ENCODE measurements around the gene DOCK2.

Gene DOCK2

DNA sequence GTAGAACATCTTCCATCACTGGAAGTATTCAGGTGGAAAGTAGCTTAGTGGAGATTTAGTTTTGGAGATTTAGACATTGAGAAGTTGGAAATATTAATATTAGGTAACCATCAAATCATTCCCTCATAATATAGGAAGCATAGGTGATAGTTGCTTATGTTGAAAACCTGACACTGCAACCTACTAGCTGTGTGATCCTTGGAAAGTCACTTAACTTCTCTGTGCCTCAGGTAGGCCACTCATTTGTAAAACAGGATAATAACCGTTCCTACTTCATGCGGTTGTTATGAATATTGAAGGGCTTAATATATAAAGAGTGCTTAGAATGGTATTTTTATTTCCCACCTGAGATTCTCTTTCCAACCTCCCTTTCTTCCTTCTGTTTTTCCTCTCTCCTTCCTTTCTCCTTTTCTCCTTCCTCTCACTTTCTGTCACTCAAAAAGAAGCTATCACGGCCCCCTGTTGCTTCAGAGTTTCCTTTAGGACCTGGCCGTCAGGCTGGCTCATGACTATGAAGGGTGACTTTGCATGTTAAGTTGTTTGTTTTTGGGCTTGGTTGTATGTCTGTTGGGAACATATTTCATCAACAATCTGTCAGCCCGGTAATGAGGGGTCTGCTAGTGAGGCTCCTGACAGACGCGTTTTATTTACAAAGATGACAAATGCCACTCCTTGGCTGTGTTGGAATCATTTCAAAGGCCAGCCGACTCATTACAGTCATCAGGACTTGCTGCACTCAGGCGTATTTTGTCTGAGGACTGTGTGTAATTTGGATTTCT is 31.0 kb downstream of the DOCK2 start:
- H4K20me1 ChIP-seq (ENCODE audit: control insufficient read depth, insufficient read depth, low read depth, low read length), result peaks cover 21% of the 10 kb centered on the region
- H3F3A ChIP-seq (ENCODE audit: control insufficient read depth, insufficient read depth), result 0 out of 2 replicates have a peak, but pooled peaks cover 2% of the 10 kb centered on the region
- no peak overlapping the region for H3K27ac ChIP-seq (ENCODE audit: low read depth, low read length)
- H3K4me2 ChIP-seq (ENCODE audit: low read length), result no peak overlapping the region
- TF ChIP-seq CTCF (IDR thresholded peaks at IDR 0.05; ENCODE audit: low read depth, low read length, poor library complexity, severe bottlenecking) (no peak), EZH2phosphoT487 (IDR thresholded peaks at IDR 0.05; ENCODE audit: borderline replicate concordance, low read length) (no peak)
- H3K27me3 ChIP-seq (ENCODE audit: control insufficient read depth, low read length), result no peaks in the 10 kb centered on the region
- peaks cover 26% of the 10 kb centered on the region for H3K4me1 ChIP-seq (ENCODE audit: control insufficient read depth, low read length)
- H3K9me2 ChIP-seq (replicated peaks; ENCODE audit: control insufficient read depth, low read length), result no peaks in the 10 kb centered on the region
- H3K36me3 ChIP-seq (ENCODE audit: control insufficient read depth, low read length), result peaks cover 67% of the 10 kb centered on the region
- no peaks in the 10 kb centered on the region for H3K9me3 ChIP-seq (ENCODE audit: control insufficient read depth, insufficient read depth, low read length)
- H3K4me3 ChIP-seq (ENCODE audit: low read length), result no peak overlapping the region
- peaks cover 73% of the 10 kb centered on the region for H3K79me2 ChIP-seq (ENCODE audit: control insufficient read depth, low read length)

DNA sequence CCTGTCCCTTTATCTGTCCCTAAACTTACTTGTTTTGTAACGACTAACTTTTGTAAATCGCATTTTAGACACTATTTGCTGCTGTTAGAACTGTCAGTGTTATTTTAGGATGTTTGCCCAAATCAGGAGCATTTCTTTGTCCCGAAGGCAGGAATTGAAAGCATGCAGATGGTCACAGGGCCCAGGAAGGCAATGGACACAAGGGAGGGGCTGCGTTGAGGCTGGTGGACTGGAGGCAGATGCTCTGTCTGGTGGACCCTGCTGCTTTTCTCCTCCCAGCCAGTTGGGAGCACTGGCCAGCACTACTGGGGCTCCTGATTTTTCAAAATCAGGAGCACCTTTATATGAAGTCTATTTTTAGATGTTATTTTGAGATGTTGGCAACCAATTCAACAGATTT is 31.7 kb downstream of the DOCK2 start:
- Histone ChIP-seq H3K79me2 (ENCODE audit: control insufficient read depth, low read length) (peaks cover 67% of the 10 kb centered on the region), H3K27ac (ENCODE audit: low read depth, low read length) (no peak overlapping the region), H3K4me1 (ENCODE audit: control insufficient read depth, low read length) (peaks cover 26% of the 10 kb centered on the region), H4K20me1 (ENCODE audit: control insufficient read depth, insufficient read depth, low read depth, low read length) (peaks cover 21% of the 10 kb centered on the region), H3K9me3 (ENCODE audit: control insufficient read depth, insufficient read depth, low read length) (no peaks in the 10 kb centered on the region), H3K36me3 (ENCODE audit: control insufficient read depth, low read length) (peaks cover 65% of the 10 kb centered on the region), H3K4me3 (ENCODE audit: low read length) (no peak overlapping the region), H3K9me2 (replicated peaks; ENCODE audit: control insufficient read depth, low read length) (no peaks in the 10 kb centered on the region), H3K27me3 (ENCODE audit: control insufficient read depth, low read length) (no peaks in the 10 kb centered on the region), H3F3A (ENCODE audit: control insufficient read depth, insufficient read depth) (0 out of 2 replicates have a peak, but pooled peaks cover 2% of the 10 kb centered on the region), H3K4me2 (ENCODE audit: low read length) (no peak overlapping the region)
- no peak for TF ChIP-seq EZH2phosphoT487 (IDR thresholded peaks at IDR 0.05; ENCODE audit: borderline replicate concordance, low read length)
- no peak for TF ChIP-seq CTCF (IDR thresholded peaks at IDR 0.05; ENCODE audit: low read depth, low read length, poor library complexity, severe bottlenecking)

DNA sequence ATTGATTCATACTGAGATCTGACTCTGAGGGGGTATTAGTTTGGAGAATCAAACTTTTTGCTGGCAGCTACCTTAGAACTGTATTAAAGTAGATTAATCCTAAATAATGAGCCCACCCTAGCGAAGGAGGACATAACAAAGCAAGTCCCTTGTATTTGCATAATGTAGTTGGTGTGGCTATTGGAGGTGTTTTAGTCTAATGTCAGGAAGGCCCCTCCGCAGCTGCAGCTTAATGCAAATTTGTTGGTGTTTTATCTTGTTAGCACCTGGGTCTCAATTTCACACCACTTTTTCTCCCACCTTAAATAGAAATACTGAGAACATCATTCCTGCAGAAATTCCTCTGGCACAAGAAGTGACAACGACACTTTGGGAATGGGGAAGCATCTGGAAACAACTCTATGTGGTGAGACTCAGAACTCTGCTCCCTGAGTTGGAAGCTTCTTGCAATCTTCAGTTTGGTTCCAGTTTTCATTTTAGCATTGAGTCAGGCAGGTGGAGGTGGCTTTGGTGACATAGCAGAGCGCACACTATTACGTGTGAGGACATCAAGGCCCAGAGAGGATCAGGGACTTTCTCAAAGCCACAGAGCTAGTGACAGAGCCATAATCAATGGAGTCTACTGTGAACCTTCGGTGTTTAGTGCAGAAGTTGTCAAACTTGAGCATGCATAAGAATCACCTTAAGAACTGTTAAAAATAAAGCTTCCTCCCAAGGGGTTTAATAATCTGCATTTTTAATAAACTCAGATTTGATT is 33.9 kb downstream of the DOCK2 start:
- Histone ChIP-seq H3K9me3 (ENCODE audit: control insufficient read depth, insufficient read depth, low read length) (no peaks in the 10 kb centered on the region), H4K20me1 (ENCODE audit: control insufficient read depth, insufficient read depth, low read depth, low read length) (peaks cover 18% of the 10 kb centered on the region), H3K4me3 (ENCODE audit: low read length) (no peak overlapping the region), H3F3A (ENCODE audit: control insufficient read depth, insufficient read depth) (0 out of 2 replicates have a peak, but pooled peaks cover 2% of the 10 kb centered on the region), H3K4me2 (ENCODE audit: low read length) (peak overlapping the region; percentile 33), H3K36me3 (ENCODE audit: control insufficient read depth, low read length) (peaks cover 87% of the 10 kb centered on the region), H3K9me2 (replicated peaks; ENCODE audit: control insufficient read depth, low read length) (no peaks in the 10 kb centered on the region), H3K27me3 (ENCODE audit: control insufficient read depth, low read length) (no peaks in the 10 kb centered on the region), H3K4me1 (ENCODE audit: control insufficient read depth, low read length) (peaks cover 26% of the 10 kb centered on the region), H3K79me2 (ENCODE audit: control insufficient read depth, low read length) (peaks cover 51% of the 10 kb centered on the region), H3K27ac (ENCODE audit: low read depth, low read length) (peak overlapping the region; percentile 27)
- no peak for TF ChIP-seq CTCF (IDR thresholded peaks at IDR 0.05; ENCODE audit: low read depth, low read length, poor library complexity, severe bottlenecking)
- no peak for TF ChIP-seq EZH2phosphoT487 (IDR thresholded peaks at IDR 0.05; ENCODE audit: borderline replicate concordance, low read length)

All from DOHH2 (cell line).